Measurements from ENCODE around the gene KIAA1549. TPM values are rescaled to one million over a fixed set of nuclear protein-coding genes. Genes with fewer than 3 reads are reported as not detected.

KIAA1549 gene
- total RNA-seq, 4 donors from 2014 or later, result 2.3 to 3.2 (median 2.8) TPM

GRCh38 chr7:138891446-138891810 is 89.8 kb downstream of the KIAA1549 start:
- peaks cover 0 to 11% (median 2%) of the 10 kb centered on the region in 4 donors for H3K4me1 ChIP-seq
- no peak for TF ChIP-seq POLR2AphosphoS5 (IDR thresholded peaks at IDR 0.05)
- no peak for TF ChIP-seq POLR2A (IDR thresholded peaks at IDR 0.05; ENCODE audit: low read depth)
- no peak for TF ChIP-seq CTCF (IDR thresholded peaks at IDR 0.05)
- no peak for TF ChIP-seq EP300 (IDR thresholded peaks at IDR 0.05)
- H3K4me3 ChIP-seq, result no peak overlapping the region
- no peak for DNase-seq (ENCODE audit: extremely low spot score)
- H3K27ac ChIP-seq (replicated peaks in 1 of 4), result no peak overlapping the region
- H3K27me3 ChIP-seq, result no peaks in the 10 kb centered on the region
- intact Hi-C loops (cut with DNase I), result no loop called here
- WGBS, result 60% methylated on average over 5 of the region's 5 CpGs
- H3K9me3 ChIP-seq, result no peaks in the 10 kb centered on the region
- peaks cover 0 to 16% (median 4%) of the 10 kb centered on the region in 4 donors for H3K36me3 ChIP-seq

- intact Hi-C loops (cut with DNase I), result no loop called here
- Histone ChIP-seq H3K27me3 (no peaks in the 10 kb centered on the region), H3K4me1 (peaks cover 0 to 11% (median 2%) of the 10 kb centered on the region in 4 donors), H3K27ac (replicated peaks in 1 of 4) (no peak overlapping the region), H3K4me3 (no peak overlapping the region), H3K36me3 (peaks cover 0 to 16% (median 4%) of the 10 kb centered on the region in 4 donors), H3K9me3 (no peaks in the 10 kb centered on the region)
- DNase-seq (ENCODE audit: extremely low spot score), result no peak
- TF ChIP-seq POLR2A (IDR thresholded peaks at IDR 0.05; ENCODE audit: low read depth), result no peak
- no peak for TF ChIP-seq CTCF (IDR thresholded peaks at IDR 0.05)
- TF ChIP-seq EP300 (IDR thresholded peaks at IDR 0.05), result no peak
- no peak for TF ChIP-seq POLR2AphosphoS5 (IDR thresholded peaks at IDR 0.05)
- 69% methylated on average over 21 of the region's 21 CpGs for WGBS
These were observed 90.4 kb downstream of the KIAA1549 start for GRCh38 chr7:138890499-138891445.

GRCh38 chr7:138889582-138890498 is 91.3 kb downstream of the KIAA1549 start:
- WGBS, result 90% methylated on average over 12 of the region's 12 CpGs
- Histone ChIP-seq H3K27ac (replicated peaks in 1 of 4) (no peak overlapping the region), H3K4me1 (peaks cover 0 to 11% (median 2%) of the 10 kb centered on the region in 4 donors), H3K4me3 (no peak overlapping the region), H3K27me3 (no peaks in the 10 kb centered on the region), H3K9me3 (no peaks in the 10 kb centered on the region), H3K36me3 (peaks cover 0 to 14% (median 4%) of the 10 kb centered on the region in 4 donors)
- DNase-seq (ENCODE audit: extremely low spot score), result no peak
- no peak for TF ChIP-seq POLR2AphosphoS5 (IDR thresholded peaks at IDR 0.05)
- no peak for TF ChIP-seq POLR2A (IDR thresholded peaks at IDR 0.05; ENCODE audit: low read depth)
- TF ChIP-seq EP300 (IDR thresholded peaks at IDR 0.05), result no peak
- no peak for TF ChIP-seq CTCF (IDR thresholded peaks at IDR 0.05)
- intact Hi-C loops (cut with DNase I), result loop anchor here (10.0 kb wide), 1 partner anchor 95 kb away; the partner anchor contains the start of gene KIAA1549

- peaks cover 0 to 11% (median 2%) of the 10 kb centered on the region in 4 donors for H3K4me1 ChIP-seq
- no peaks in the 10 kb centered on the region for H3K9me3 ChIP-seq
- 86% methylated on average over 10 of the region's 10 CpGs for WGBS
- intact Hi-C loops (cut with DNase I), result loop anchor here (10.0 kb wide), 1 partner anchor 97 kb away; the partner anchor contains the start of gene KIAA1549
- no peak for TF ChIP-seq EP300 (IDR thresholded peaks at IDR 0.05)
- no peak for TF ChIP-seq POLR2AphosphoS5 (IDR thresholded peaks at IDR 0.05)
- no peak for TF ChIP-seq POLR2A (IDR thresholded peaks at IDR 0.05; ENCODE audit: low read depth)
- TF ChIP-seq CTCF (IDR thresholded peaks at IDR 0.05), result no peak
- no peaks in the 10 kb centered on the region for H3K27me3 ChIP-seq
- no peaks in the 10 kb centered on the region for H3K36me3 ChIP-seq
- H3K4me3 ChIP-seq, result no peak overlapping the region
- DNase-seq (ENCODE audit: extremely low spot score), result no peak
- no peak overlapping the region for H3K27ac ChIP-seq (replicated peaks in 1 of 4)
These were observed 93.1 kb downstream of the KIAA1549 start for GRCh38 chr7:138887872-138888656.
